ENCODE measurements around the gene OR2L5. TPM values are rescaled to one million over a fixed set of nuclear protein-coding genes. Genes with fewer than 3 reads are reported as not detected.

The OR2L5 gene
- polyA plus RNA-seq, 6 donors from 2014 or later, result not detected

DNA sequence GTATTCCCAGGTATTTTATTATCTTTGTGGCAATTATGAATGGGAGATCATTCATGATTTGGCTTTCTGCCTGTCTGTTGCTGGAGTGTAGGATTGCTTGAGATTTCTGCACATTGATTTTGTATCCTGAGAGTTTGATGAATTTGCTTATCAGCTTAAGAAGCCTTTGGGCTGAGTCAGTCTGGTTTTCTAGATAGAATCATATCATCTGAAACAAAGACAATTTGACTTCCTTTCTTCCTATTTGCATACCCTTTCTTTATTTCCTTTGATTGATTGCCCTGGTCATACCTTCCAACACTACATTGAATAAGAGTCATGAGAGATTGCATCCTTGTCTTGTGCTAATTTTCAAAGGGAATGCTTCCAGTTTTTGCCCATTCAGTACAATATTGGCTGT is 41.2 kb downstream of the OR2L5 start:
- peaks cover 0 to 4% (median 0%) of the 10 kb centered on the region in 3 donors for H3K4me1 Mint-ChIP-seq
- no peak for DNase-seq
- no peak for ATAC-seq (ENCODE audit: low read depth in 2 of 2)
- H3K36me3 Mint-ChIP-seq, result no peaks in the 10 kb centered on the region
- no peak overlapping the region for H3K27ac Mint-ChIP-seq
- H3K9me3 Mint-ChIP-seq, result peaks cover 8 to 18% (median 11%) of the 10 kb centered on the region in 7 donors
- H3K27me3 Mint-ChIP-seq, result peaks cover 0 to 5% (median 0%) of the 10 kb centered on the region in 3 donors
- H3K4me3 Mint-ChIP-seq, result no peak overlapping the region

GRCh38 chr1:248055261-248055660 is 41.8 kb downstream of the OR2L5 start:
- ATAC-seq (ENCODE audit: low read depth in 2 of 2) (no peak), DNase-seq (no peak)
- H3K4me1 Mint-ChIP-seq, result peaks cover 0 to 4% (median 0%) of the 10 kb centered on the region in 3 donors
- H3K4me3 Mint-ChIP-seq, result no peak overlapping the region
- H3K36me3 Mint-ChIP-seq, result no peaks in the 10 kb centered on the region
- H3K27me3 Mint-ChIP-seq, result peaks cover 0 to 5% (median 0%) of the 10 kb centered on the region in 3 donors
- no peak overlapping the region for H3K27ac Mint-ChIP-seq
- peaks cover 8 to 18% (median 11%) of the 10 kb centered on the region in 7 donors for H3K9me3 Mint-ChIP-seq

DNA sequence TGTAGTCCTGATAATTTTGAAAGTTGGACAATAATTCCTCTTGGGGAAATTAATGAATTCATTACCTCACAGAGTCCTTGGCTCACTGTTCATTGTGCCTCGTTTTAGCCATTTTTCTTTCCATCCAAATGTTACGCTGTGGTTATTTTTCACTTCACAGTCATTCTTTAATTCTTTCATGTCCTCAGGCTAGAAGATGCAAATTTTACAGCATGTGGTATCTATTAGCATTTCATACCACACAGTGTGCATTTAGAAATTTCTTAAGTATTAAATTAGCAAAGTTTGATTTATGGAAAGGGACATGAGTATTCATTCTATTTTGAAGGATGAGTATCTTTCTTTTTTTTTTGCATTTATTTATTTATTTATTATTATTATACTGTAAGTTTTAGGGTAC is 51.6 kb downstream of the OR2L5 start:
- no peak for DNase-seq
- H3K4me1 Mint-ChIP-seq, result no peaks in the 10 kb centered on the region
- ATAC-seq (ENCODE audit: low read depth in 2 of 2), result no peak
- no peaks in the 10 kb centered on the region for H3K27me3 Mint-ChIP-seq
- H3K9me3 Mint-ChIP-seq, result peaks cover 0 to 30% (median 7%) of the 10 kb centered on the region in 7 donors
- H3K36me3 Mint-ChIP-seq, result peaks cover 0 to 8% of the 10 kb centered on the region in 2 donors
- no peak overlapping the region for H3K27ac Mint-ChIP-seq
- H3K4me3 Mint-ChIP-seq, result no peak overlapping the region

DNA sequence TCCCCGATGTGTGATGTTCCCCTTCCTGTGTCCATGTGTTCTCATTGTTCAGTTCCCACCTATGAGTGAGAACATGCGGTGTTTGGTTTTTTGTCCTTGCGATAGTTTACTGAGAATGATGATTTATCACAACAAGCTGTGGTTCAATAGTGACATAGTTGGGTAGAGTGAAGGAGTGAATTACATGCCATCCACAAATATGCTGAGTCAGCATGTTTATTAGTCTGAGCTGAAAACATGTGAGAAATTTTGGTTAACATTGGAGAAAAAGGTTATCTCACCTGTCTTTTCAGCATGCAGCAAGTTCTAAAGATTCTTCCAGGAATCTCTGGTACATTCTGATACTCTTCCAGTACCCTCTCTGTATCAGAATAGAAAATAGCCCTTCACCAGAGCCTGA is 52.1 kb downstream of the OR2L5 start:
- H3K9me3 Mint-ChIP-seq, result peaks cover 3 to 35% (median 11%) of the 10 kb centered on the region in 7 donors
- no peaks in the 10 kb centered on the region for H3K4me1 Mint-ChIP-seq
- peaks cover 4 to 7% of the 10 kb centered on the region in 2 donors for H3K36me3 Mint-ChIP-seq
- no peak overlapping the region for H3K27ac Mint-ChIP-seq
- ATAC-seq (ENCODE audit: low read depth in 2 of 2) (no peak), DNase-seq (no peak)
- H3K4me3 Mint-ChIP-seq, result no peak overlapping the region
- no peaks in the 10 kb centered on the region for H3K27me3 Mint-ChIP-seq

Other genes starting within 250 kb of the OR2L5 start
- gene OR14A16, start 189.5 kb upstream of the OR2L5 start, polyA plus RNA-seq (ENCODE audit: low read depth in 6 of 6), result not detected
- gene OR11L1, start 171.8 kb upstream of the OR2L5 start, polyA plus RNA-seq (ENCODE audit: low read depth in 6 of 6), result not detected
- gene TRIM58, start 156.5 kb upstream of the OR2L5 start, polyA plus RNA-seq (ENCODE audit: low read depth in 6 of 6), result 1 to 10 TPM; 2.2 to 6.2 (median 4.7) TPM
- 10 to 100 TPM in 1 of 6 donors, 1 to 10 TPM in 3, under 1 TPM in 2; 0.67 to 10.6 (median 2.0) TPM for gene OR2W3, start 118.1 kb upstream of the OR2L5 start, polyA plus RNA-seq (ENCODE audit: low read depth in 6 of 6)
- gene OR2T8, start 93.4 kb upstream of the OR2L5 start, polyA plus RNA-seq (ENCODE audit: low read depth in 6 of 6), result under 1 TPM in 1 of 6 donors, not detected in 5; 0.43 TPM
- gene OR2AJ1, start 88.8 kb upstream of the OR2L5 start, polyA plus RNA-seq (ENCODE audit: low read depth in 6 of 6), result not detected
- under 1 TPM in 2 of 6 donors, not detected in 4; 0.51 to 0.74 TPM for gene OR2L8, start 64.8 kb upstream of the OR2L5 start, polyA plus RNA-seq (ENCODE audit: low read depth in 6 of 6)
- not detected for gene OR2AK2, start 48.4 kb upstream of the OR2L5 start, polyA plus RNA-seq (ENCODE audit: low read depth in 6 of 6)
- 1 to 10 TPM in 1 of 6 donors, under 1 TPM in 4, not detected in 1; 0.16 to 1.7 (median 0.74) TPM for gene OR2L2, start 16.4 kb downstream of the OR2L5 start, polyA plus RNA-seq (ENCODE audit: low read depth in 6 of 6)
- gene OR2L3, start 33.2 kb downstream of the OR2L5 start, polyA plus RNA-seq (ENCODE audit: low read depth in 6 of 6), result under 1 TPM in 1 of 6 donors, not detected in 5; 0.12 TPM
- gene OR2L13, start 81.5 kb downstream of the OR2L5 start, polyA plus RNA-seq (ENCODE audit: low read depth in 6 of 6), result 1 to 10 TPM in 2 of 6 donors, under 1 TPM in 3, not detected in 1; 0.27 to 1.7 (median 0.61) TPM
- not detected for gene OR2M5, start 131.5 kb downstream of the OR2L5 start, polyA plus RNA-seq (ENCODE audit: low read depth in 6 of 6)
- not detected for gene OR2M2, start 161.2 kb downstream of the OR2L5 start, polyA plus RNA-seq (ENCODE audit: low read depth in 6 of 6)
- not detected for gene OR2M3, start 183.6 kb downstream of the OR2L5 start, polyA plus RNA-seq (ENCODE audit: low read depth in 6 of 6)
- gene OR2M4, start 217.8 kb downstream of the OR2L5 start, polyA plus RNA-seq (ENCODE audit: low read depth in 6 of 6), result not detected